ENCODE measurements around the gene RNASET2. TPM values are rescaled to one million over a fixed set of nuclear protein-coding genes. Genes with fewer than 3 reads are reported as not detected.
"Not testable (repeated sequence)": the region's sequence is repeated elsewhere in the genome, so short reads cannot be mapped to it uniquely, and the experiment has no call there.

RNASET2 gene
- total RNA-seq, 4 donors from 2014 or later = 29.1 to 56.7 (median 41.2) TPM

GRCh38 chr6:166898910-166899309 is 57.4 kb downstream of the RNASET2 start:
- WGBS, 2 donors = 91 to 95% methylated on average over 24 to 36 of the region's 36 CpGs
- TF ChIP-seq POLR2A (IDR thresholded peaks at IDR 0.05) = no peak
- TF ChIP-seq CTCF (IDR thresholded peaks at IDR 0.05) = no peak

GRCh38 chr6:166894614-166895013 is 61.7 kb downstream of the RNASET2 start:
- WGBS, 2 donors = 37 to 55% methylated on average over 7 of the region's 7 CpGs
- H3K9me3 ChIP-seq; H3K27ac ChIP-seq; H3K27me3 ChIP-seq; intact Hi-C loops (cut with DNase I); DNase-seq; H3K4me3 ChIP-seq; H3K36me3 ChIP-seq: not testable (repeated sequence)
- peaks cover 0 to 12% (median 0%) of the 10 kb centered on the region in 3 donors for H3K4me1 ChIP-seq

More at GRCh38 chr6:166898910-166899309, 57.4 kb downstream of the RNASET2 start:
- no peaks in the 10 kb centered on the region for H3K36me3 ChIP-seq
- no peaks in the 10 kb centered on the region for H3K27me3 ChIP-seq
- no peak overlapping the region for H3K4me3 ChIP-seq
- no peaks in the 10 kb centered on the region for H3K9me3 ChIP-seq
- peaks cover 0 to 11% (median 0%) of the 10 kb centered on the region in 3 donors for H3K4me1 ChIP-seq
- H3K27ac ChIP-seq = no peak overlapping the region
- DNase-seq = no peak
- intact Hi-C loops (cut with DNase I) = no loop called here

- H3K9me3 ChIP-seq; H3K27ac ChIP-seq; intact Hi-C loops (cut with DNase I); H3K27me3 ChIP-seq; H3K36me3 ChIP-seq; DNase-seq; H3K4me3 ChIP-seq: not testable (repeated sequence)
- 62 to 70% methylated on average over 5 of the region's 5 CpGs for WGBS, 2 donors
- H3K4me1 ChIP-seq = peaks cover 0 to 12% (median 0%) of the 10 kb centered on the region in 3 donors
These were observed 63.9 kb downstream of the RNASET2 start for GRCh38 chr6:166892472-166892871.

GRCh38 chr6:166886773-166887172 is 69.6 kb downstream of the RNASET2 start:
- H3K27me3 ChIP-seq; H3K4me1 ChIP-seq; H3K4me3 ChIP-seq; H3K36me3 ChIP-seq; H3K27ac ChIP-seq; intact Hi-C loops (cut with DNase I); H3K9me3 ChIP-seq; DNase-seq: not testable (repeated sequence)
- WGBS, 2 donors = 81 to 93% methylated on average over 2 to 4 of the region's 4 CpGs

- intact Hi-C loops (cut with DNase I); H3K4me3 ChIP-seq; H3K9me3 ChIP-seq; H3K27me3 ChIP-seq; H3K4me1 ChIP-seq; H3K27ac ChIP-seq; H3K36me3 ChIP-seq; DNase-seq: not testable (repeated sequence)
- 82 to 94% methylated on average over 3 to 10 of the region's 11 CpGs for WGBS, 2 donors
These were observed 71.4 kb downstream of the RNASET2 start for GRCh38 chr6:166884958-166885357.

GRCh38 chr6:166879594-166879993 is 76.8 kb downstream of the RNASET2 start:
- intact Hi-C loops (cut with DNase I) = no loop called here
- DNase-seq = no peak
- no peak for TF ChIP-seq CTCF (IDR thresholded peaks at IDR 0.05)
- no peak for TF ChIP-seq POLR2A (IDR thresholded peaks at IDR 0.05)
- H3K27ac ChIP-seq = no peak overlapping the region
- H3K9me3 ChIP-seq = no peaks in the 10 kb centered on the region
- H3K27me3 ChIP-seq = peaks cover 0 to 3% (median 0%) of the 10 kb centered on the region in 4 donors
- no peaks in the 10 kb centered on the region for H3K4me1 ChIP-seq
- no peak overlapping the region for H3K4me3 ChIP-seq
- 74 to 96% methylated on average over 1 of the region's 1 CpG for WGBS, 2 donors
- H3K36me3 ChIP-seq = no peaks in the 10 kb centered on the region

Small RNAs within 50 kb of the gene (small RNA-seq; reads per million reads assigned to genes)
- gene MIR3939 = 0 to 0.45 (median 0.10) reads per million in 4 donors

Other genes with a start within 250 kb of the RNASET2 start
- 10 to 100 TPM; 13.0 to 18.6 (median 13.3) TPM for gene CEP43, start 42.8 kb upstream of the RNASET2 start, total RNA-seq
- gene CCR6, start 166.5 kb upstream of the RNASET2 start, total RNA-seq = 1 to 10 TPM in 1 of 4 donors, under 1 TPM in 2, not detected in 1; 0.23 to 2.4 (median 0.57) TPM
- gene GPR31, start 201.4 kb upstream of the RNASET2 start, total RNA-seq = not detected